Measurements from ENCODE around the gene RPL11. TPM values are rescaled to one million over a fixed set of nuclear protein-coding genes. Genes with fewer than 3 reads are reported as not detected.
"Not testable (repeated sequence)": the region's sequence is repeated elsewhere in the genome, so short reads cannot be mapped to it uniquely, and the experiment has no call there.

The RPL11 gene
- total and polyA plus RNA-seq, 2 donors from 2014 or later: 829 to 2,056 TPM

DNA sequence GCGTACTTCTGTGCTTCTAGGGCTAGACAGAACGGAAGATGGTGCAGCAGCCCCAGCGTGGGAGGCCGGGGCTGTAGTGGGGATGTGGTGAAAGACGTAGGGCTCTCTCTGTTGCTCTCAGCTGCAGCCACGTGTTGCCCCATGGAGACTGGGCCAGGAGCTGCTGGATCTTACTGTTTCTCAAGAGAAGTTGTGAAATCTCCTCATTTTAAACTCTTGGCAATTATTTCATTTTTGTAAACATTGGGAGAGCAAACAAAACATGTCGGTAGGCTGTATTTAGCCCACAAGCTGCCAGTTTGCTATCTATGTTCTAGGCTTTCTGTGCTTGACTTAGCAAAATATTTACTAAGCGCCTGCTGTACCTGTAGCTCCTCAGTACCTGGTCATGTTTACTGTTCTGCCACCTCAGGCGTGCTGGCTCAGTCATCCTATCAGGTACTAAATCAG, 35.8 kb downstream of the RPL11 start:
- no peaks in the 10 kb centered on the region for H3K9me3 ChIP-seq (ENCODE audit: control insufficient read depth in 2 of 3, insufficient read depth in 1 of 3, low read length in 3 of 3)
- no peak overlapping the region for H3K9ac ChIP-seq (ENCODE audit: low read length in 3 of 3)
- peak overlapping the region in 1 of 2 donors; percentile 38 for H3K27ac ChIP-seq (ENCODE audit: low read depth in 2 of 2, low read length in 2 of 2)
- H3K27me3 ChIP-seq (ENCODE audit: control insufficient read depth, insufficient read depth, low read length): no peaks in the 10 kb centered on the region
- intact Hi-C loops (cut with DNase I): no loop called here
- TF ChIP-seq CTCF (IDR thresholded peaks at IDR 0.05; ENCODE audit: borderline replicate concordance, extremely low read depth, insufficient read depth): no peak
- no peak for FAIRE-seq
- no peak overlapping the region for H3K4me3 ChIP-seq (ENCODE audit: low read length in 3 of 3)
- H3K4me1 ChIP-seq (ENCODE audit: control insufficient read depth in 2 of 3, insufficient read depth in 2 of 3, low read depth in 1 of 3, low read length in 3 of 3): peaks cover 0 to 8% (median 7%) of the 10 kb centered on the region in 3 donors
- peak in 2 of 5 donors; percentile 11 to 85 for DNase-seq
- no peaks in the 10 kb centered on the region for H3K36me3 ChIP-seq (ENCODE audit: control insufficient read depth in 2 of 3, insufficient read depth in 3 of 3, low read length in 3 of 3)

DNA sequence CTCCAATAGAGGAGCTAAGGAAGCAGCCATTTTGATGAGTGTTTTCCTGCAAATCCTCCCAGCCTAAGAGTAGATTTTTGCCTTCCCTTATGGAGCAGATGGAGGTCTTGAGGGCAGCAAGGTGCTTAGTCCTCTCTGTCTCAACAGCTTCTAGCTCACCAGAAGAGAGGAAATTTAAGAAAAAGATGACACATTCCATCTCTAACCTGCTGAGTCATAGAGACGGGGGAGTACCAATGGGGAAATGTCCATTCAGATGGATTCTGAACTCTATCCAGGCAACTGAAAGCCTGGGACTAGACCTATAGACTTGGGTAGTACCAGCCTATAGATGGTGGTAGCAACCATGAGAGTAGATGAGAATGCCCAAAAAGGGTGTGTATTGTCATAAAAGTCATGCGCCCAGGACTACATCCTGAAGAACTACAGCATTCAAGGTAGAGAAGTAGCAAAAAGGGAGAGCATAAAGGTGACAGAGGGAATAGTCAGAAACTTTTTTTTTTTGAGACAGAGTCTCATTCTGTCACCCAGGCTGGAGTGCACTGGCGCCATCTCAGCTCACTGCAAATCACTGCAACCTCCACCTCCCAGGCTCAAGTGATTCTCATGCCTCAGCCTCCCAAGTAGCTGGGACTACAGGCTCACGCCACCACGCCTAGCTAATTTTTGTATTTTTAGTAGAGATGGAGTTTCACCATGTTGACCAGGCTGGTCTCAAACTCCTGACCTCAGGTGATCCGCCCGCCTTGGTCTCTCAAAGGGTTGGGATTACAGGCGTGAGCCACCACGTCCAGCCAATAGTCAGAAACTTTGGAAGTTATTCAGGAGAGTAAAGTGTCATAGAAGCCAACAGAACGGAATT, 41.0 kb downstream of the RPL11 start:
- Histone ChIP-seq H3K4me1 (ENCODE audit: control insufficient read depth in 2 of 3, insufficient read depth in 2 of 3, low read depth in 1 of 3, low read length in 3 of 3) (peaks cover 0 to 12% (median 7%) of the 10 kb centered on the region in 3 donors), H3K27ac (ENCODE audit: low read depth in 2 of 2, low read length in 2 of 2) (no peak overlapping the region), H3K9ac (ENCODE audit: low read length in 3 of 3) (no peak overlapping the region), H3K36me3 (ENCODE audit: control insufficient read depth in 2 of 3, insufficient read depth in 3 of 3, low read length in 3 of 3) (no peaks in the 10 kb centered on the region), H3K9me3 (ENCODE audit: control insufficient read depth in 2 of 3, insufficient read depth in 1 of 3, low read length in 3 of 3) (no peaks in the 10 kb centered on the region), H3K27me3 (ENCODE audit: control insufficient read depth, insufficient read depth, low read length) (no peaks in the 10 kb centered on the region), H3K4me3 (ENCODE audit: low read length in 3 of 3) (no peak overlapping the region)
- intact Hi-C loops (cut with DNase I): no loop called here
- FAIRE-seq: no peak
- no peak for DNase-seq
- TF ChIP-seq CTCF (IDR thresholded peaks at IDR 0.05; ENCODE audit: borderline replicate concordance, extremely low read depth, insufficient read depth): no peak

DNA sequence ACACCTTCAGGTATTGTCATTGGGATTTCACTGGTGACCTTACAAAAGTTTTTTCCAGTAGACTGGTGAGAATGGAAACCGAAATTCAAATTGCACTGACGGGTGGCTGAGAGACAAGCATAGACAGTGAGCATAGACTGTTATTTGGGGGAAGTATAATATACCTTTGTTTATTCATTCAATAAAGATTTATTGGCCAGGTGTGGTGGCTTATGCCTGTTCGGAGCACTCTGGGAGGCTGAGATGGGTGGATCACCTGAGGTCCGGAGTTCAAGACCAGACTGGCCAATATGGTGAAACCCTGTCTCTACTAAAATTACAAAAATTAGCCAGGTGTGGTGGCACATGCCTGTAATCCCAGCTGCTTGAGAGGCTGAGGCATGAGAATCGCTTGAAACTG, 41.7 kb downstream of the RPL11 start:
- H3K27me3 ChIP-seq (ENCODE audit: control insufficient read depth, insufficient read depth, low read length); H3K9ac ChIP-seq (ENCODE audit: low read length in 3 of 3); H3K36me3 ChIP-seq (ENCODE audit: control insufficient read depth in 2 of 3, insufficient read depth in 3 of 3, low read length in 3 of 3); intact Hi-C loops (cut with DNase I); FAIRE-seq; DNase-seq; H3K4me3 ChIP-seq (ENCODE audit: low read length in 3 of 3); H3K9me3 ChIP-seq (ENCODE audit: control insufficient read depth in 2 of 3, insufficient read depth in 1 of 3, low read length in 3 of 3); H3K27ac ChIP-seq (ENCODE audit: low read depth in 2 of 2, low read length in 2 of 2): not testable (repeated sequence)
- H3K4me1 ChIP-seq (ENCODE audit: control insufficient read depth in 2 of 3, insufficient read depth in 2 of 3, low read depth in 1 of 3, low read length in 3 of 3): peaks cover 0 to 12% (median 7%) of the 10 kb centered on the region in 3 donors

- FAIRE-seq: no peak
These were observed 45.0 kb downstream of the RPL11 start for GRCh38 chr1:23736437-23737134.

More at GRCh38 chr1:23736437-23737134, 45.0 kb downstream of the RPL11 start:
- no peak overlapping the region for H3K27ac ChIP-seq (ENCODE audit: low read depth in 2 of 2, low read length in 2 of 2)
- intact Hi-C loops (cut with DNase I): no loop called here
- no peaks in the 10 kb centered on the region for H3K27me3 ChIP-seq (ENCODE audit: control insufficient read depth, insufficient read depth, low read length)
- H3K4me1 ChIP-seq (ENCODE audit: control insufficient read depth in 2 of 3, insufficient read depth in 2 of 3, low read depth in 1 of 3, low read length in 3 of 3): peaks cover 0 to 4% (median 0%) of the 10 kb centered on the region in 3 donors
- DNase-seq: no peak
- no peaks in the 10 kb centered on the region for H3K36me3 ChIP-seq (ENCODE audit: control insufficient read depth in 2 of 3, insufficient read depth in 3 of 3, low read length in 3 of 3)
- TF ChIP-seq CTCF (IDR thresholded peaks at IDR 0.05; ENCODE audit: borderline replicate concordance, extremely low read depth, insufficient read depth): no peak
- no peak overlapping the region for H3K9ac ChIP-seq (ENCODE audit: low read length in 3 of 3)
- H3K9me3 ChIP-seq (ENCODE audit: control insufficient read depth in 2 of 3, insufficient read depth in 1 of 3, low read length in 3 of 3): no peaks in the 10 kb centered on the region
- no peak overlapping the region for H3K4me3 ChIP-seq (ENCODE audit: low read length in 3 of 3)
